CD4-positive, CD25-positive, alpha-beta regulatory T cell (primary cell): ENCODE measurements around the gene OR2A14. TPM values are rescaled to one million over a fixed set of nuclear protein-coding genes. Genes with fewer than 3 reads are reported as not detected.

Experiments used
- ATAC-seq, 2 donors: fragments of 150-1000 bp; cut with Tn5 transposase; one replicate each; pipeline ENCODE4 v1.10.0; 2021; ENCODE audit warnings: low read depth in 2 of 2, moderate number of reproducible peaks in 2 of 2, moderate library complexity in 1 of 2
- DNase-seq, 3 donors: peaks; one replicate each; pipeline versions ENCODE4 v3.0.0 to v3.0.0-alpha.2; 2012 to 2022; ENCODE audit warnings: mixed read lengths in 1 of 3
- H3K27ac ChIP-seq: one replicate; pipeline ENCODE4 v1.7.0; 2013; ENCODE audit warnings: mild to moderate bottlenecking, low read length; ENCODE audit not compliant: insufficient read depth, poor library complexity, severe bottlenecking
- H3K27me3 ChIP-seq: one replicate; pipeline ENCODE4 v1.7.0; 2013; ENCODE audit warnings: low read length; ENCODE audit not compliant: control insufficient read depth, insufficient read depth
- H3K36me3 ChIP-seq: one replicate; pipeline ENCODE4 v1.7.0; 2013; ENCODE audit warnings: mild to moderate bottlenecking, low read length, moderate library complexity; ENCODE audit not compliant: control insufficient read depth, insufficient read depth
- H3K4me1 ChIP-seq: 2 replicates; pipeline ENCODE4 v1.7.0; 2013; ENCODE audit warnings: mild to moderate bottlenecking, low read length; ENCODE audit not compliant: insufficient read depth, control insufficient read depth, poor library complexity, severe bottlenecking
- H3K4me3 ChIP-seq: one replicate; pipeline ENCODE4 v1.7.0; 2013; ENCODE audit warnings: low read depth, mild to moderate bottlenecking, low read length, moderate library complexity
- H3K9me3 ChIP-seq, 2 experiments: 1 replicate in 1 of 2; 2 replicates in 1 of 2; pipeline ENCODE4 v1.7.0; 2013; ENCODE audit warnings: low read length in 2 of 2, mild to moderate bottlenecking in 1 of 2, moderate library complexity in 1 of 2; ENCODE audit not compliant: control insufficient read depth in 2 of 2
- H3K27ac Mint-ChIP-seq, 3 donors: one replicate each; pipeline ENCODE4 v1.8.0; 2020 to 2022; ENCODE audit warnings: mild to moderate bottlenecking in 3 of 3, mixed read lengths in 3 of 3, moderate library complexity in 2 of 3
- H3K27me3 Mint-ChIP-seq: one replicate; pipeline ENCODE4 v1.8.0; 2022; ENCODE audit warnings: mild to moderate bottlenecking, mixed read lengths
- H3K36me3 Mint-ChIP-seq: one replicate; pipeline ENCODE4 v1.8.0; 2020; ENCODE audit warnings: mixed read lengths
- H3K4me1 Mint-ChIP-seq, 4 donors: one replicate each; pipeline ENCODE4 v1.8.0; 2020 to 2022; ENCODE audit warnings: mixed read lengths in 4 of 4, mild to moderate bottlenecking in 1 of 4
- H3K4me3 Mint-ChIP-seq, 4 donors: one replicate each; pipeline ENCODE4 v1.8.0; 2020 to 2022; ENCODE audit warnings: mild to moderate bottlenecking in 4 of 4, mixed read lengths in 4 of 4, moderate library complexity in 3 of 4
- H3K9me3 Mint-ChIP-seq, 7 donors: one replicate each; pipeline ENCODE4 v1.8.0; 2020 to 2022; ENCODE audit warnings: mixed read lengths in 7 of 7, mild to moderate bottlenecking in 3 of 7, moderate library complexity in 2 of 7
- polyA plus RNA-seq, 4 donors: library from polyadenylated mRNA; unstranded; fragments of 300-500 nt; fragmentation: Illumina TruSeq; gene quantifications; one replicate each; pipeline ENCODE4 v1.2.3, GENCODE V29; 2021
- total RNA-seq: library from RNA; stranded (reverse); gene quantifications from one replicate; pipeline ENCODE4 v1.2.3, GENCODE V29; 2022

Gene OR2A14
- total and polyA plus RNA-seq, 5 donors from 2014 or later = not detected

DNA sequence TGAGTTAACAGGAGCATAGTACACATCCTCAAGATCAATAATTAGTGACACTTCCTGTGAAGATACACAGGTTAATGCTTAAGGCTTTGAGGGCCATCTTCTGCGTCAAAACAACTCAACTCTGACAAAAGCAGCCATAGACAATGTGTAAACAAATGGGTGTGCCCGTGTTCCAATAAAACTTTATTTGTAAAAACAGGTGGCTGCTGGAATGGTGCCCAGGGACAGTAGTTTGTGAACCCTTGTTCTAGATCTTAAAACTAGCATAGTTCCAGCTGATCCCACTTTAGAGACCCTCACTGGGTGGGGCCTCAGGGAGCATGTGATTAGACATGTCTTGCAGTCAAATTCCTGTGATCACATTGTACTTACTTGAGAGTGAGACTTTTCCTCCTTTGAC is 7.8 kb downstream of the OR2A14 start:
- Mint-ChIP-seq H3K9me3 (peaks cover 0 to 1% (median 0%) of the 10 kb centered on the region in 7 donors), H3K27ac (no peak overlapping the region), H3K4me1 (peaks cover 0 to 6% (median 1%) of the 10 kb centered on the region in 4 donors), H3K27me3 (peaks cover 21% of the 10 kb centered on the region), H3K36me3 (no peaks in the 10 kb centered on the region), H3K4me3 (no peak overlapping the region)
- ATAC-seq = no peak
- DNase-seq = no peak
- Histone ChIP-seq H3K27ac (no peak overlapping the region), H3K4me3 (no peak overlapping the region), H3K27me3 (peaks cover 2% of the 10 kb centered on the region), H3K9me3 (no peaks in the 10 kb centered on the region), H3K36me3 (no peaks in the 10 kb centered on the region), H3K4me1 (no peaks in the 10 kb centered on the region)

DNA sequence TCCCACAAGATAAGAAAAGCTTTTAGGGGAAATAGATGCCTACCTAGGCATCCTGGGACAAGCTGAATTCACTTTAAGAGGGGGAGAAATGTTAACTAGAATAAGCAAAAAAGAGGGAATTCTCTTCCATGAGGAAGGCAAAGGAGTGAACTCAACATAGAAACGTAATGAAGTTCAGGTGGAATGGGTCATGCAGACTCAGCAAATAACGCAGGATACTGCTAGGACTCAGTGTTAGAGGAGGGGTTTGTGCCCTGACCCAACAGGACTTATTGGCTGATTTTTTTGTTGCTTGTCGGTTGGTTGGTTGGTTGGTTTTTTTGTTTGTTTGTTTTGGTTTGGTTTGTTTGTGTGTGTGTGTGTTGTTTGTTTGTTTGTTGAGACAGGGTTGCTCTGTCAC is 9.3 kb downstream of the OR2A14 start:
- no peaks in the 10 kb centered on the region for H3K4me1 ChIP-seq
- peak overlapping the region in 1 of 3 donors; percentile 4 for H3K27ac Mint-ChIP-seq
- H3K9me3 Mint-ChIP-seq = no peaks in the 10 kb centered on the region
- H3K9me3 ChIP-seq = no peaks in the 10 kb centered on the region
- H3K36me3 ChIP-seq = no peaks in the 10 kb centered on the region
- H3K36me3 Mint-ChIP-seq = no peaks in the 10 kb centered on the region
- peaks cover 4% of the 10 kb centered on the region for H3K27me3 ChIP-seq
- DNase-seq = no peak
- H3K4me3 Mint-ChIP-seq = no peak overlapping the region
- ATAC-seq = no peak
- H3K4me3 ChIP-seq = no peak overlapping the region
- H3K4me1 Mint-ChIP-seq = peaks cover 0 to 2% (median 0%) of the 10 kb centered on the region in 4 donors
- H3K27ac ChIP-seq = no peak overlapping the region
- peaks cover 18% of the 10 kb centered on the region for H3K27me3 Mint-ChIP-seq

DNA sequence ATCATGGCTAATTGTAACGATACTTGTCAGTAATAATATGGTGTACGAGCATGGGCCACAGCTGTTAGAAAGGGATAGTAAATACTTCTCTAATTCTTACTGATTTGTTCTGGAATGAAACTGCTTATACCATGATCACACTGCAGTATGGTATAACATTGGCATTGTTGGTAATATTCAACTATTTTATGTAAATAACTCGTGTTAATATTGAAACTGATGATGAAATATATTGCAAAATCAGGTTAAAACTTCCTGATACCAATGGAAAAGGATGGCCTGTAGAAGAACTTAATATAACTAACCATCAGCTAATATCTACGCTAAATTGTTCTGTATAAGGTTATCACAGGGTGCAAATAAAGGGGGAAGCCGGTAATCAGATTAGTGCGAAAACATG is 10.3 kb downstream of the OR2A14 start:
- no peaks in the 10 kb centered on the region for H3K36me3 Mint-ChIP-seq

DNA sequence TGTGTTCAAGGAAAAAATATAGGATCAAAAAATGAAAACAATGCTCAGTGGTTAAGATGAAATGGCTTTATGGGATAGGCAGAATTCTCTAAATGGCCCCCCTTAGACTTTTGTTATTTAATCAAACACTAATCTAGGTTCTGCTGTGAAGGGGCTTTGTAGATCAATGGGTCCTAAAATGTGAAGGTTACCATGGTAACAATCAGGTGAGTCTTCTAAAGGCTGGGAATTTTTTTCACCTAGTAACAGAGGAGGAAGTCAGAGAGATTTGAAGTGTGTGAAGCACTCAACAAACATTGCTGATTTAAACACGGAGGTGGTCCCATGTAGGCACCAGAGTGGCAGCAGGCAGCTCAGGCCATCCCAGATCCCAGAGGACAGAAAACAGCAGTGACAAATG is 11.1 kb downstream of the OR2A14 start:
- no peaks in the 10 kb centered on the region for H3K36me3 Mint-ChIP-seq
- H3K4me1 Mint-ChIP-seq = peaks cover 0 to 2% (median 0%) of the 10 kb centered on the region in 4 donors
- H3K27ac ChIP-seq = no peak overlapping the region
- ATAC-seq (no peak), DNase-seq (no peak)
- no peak overlapping the region for H3K4me3 ChIP-seq
- H3K27me3 Mint-ChIP-seq = peaks cover 18% of the 10 kb centered on the region
- H3K4me1 ChIP-seq = no peaks in the 10 kb centered on the region
- H3K4me3 Mint-ChIP-seq = no peak overlapping the region
- H3K27ac Mint-ChIP-seq = no peak overlapping the region
- no peaks in the 10 kb centered on the region for H3K9me3 Mint-ChIP-seq
- peaks cover 4% of the 10 kb centered on the region for H3K27me3 ChIP-seq
- H3K9me3 ChIP-seq = no peaks in the 10 kb centered on the region
- H3K36me3 ChIP-seq = no peaks in the 10 kb centered on the region

More for the DNA sequence above, 10.3 kb downstream of the OR2A14 start:
- H3K9me3 ChIP-seq = no peaks in the 10 kb centered on the region
- ATAC-seq (no peak), DNase-seq (no peak)
- H3K27ac Mint-ChIP-seq = peak overlapping the region in 1 of 3 donors; percentile 18
- peaks cover 0 to 2% (median 0%) of the 10 kb centered on the region in 4 donors for H3K4me1 Mint-ChIP-seq
- peaks cover 4% of the 10 kb centered on the region for H3K27me3 ChIP-seq
- H3K27ac ChIP-seq = no peak overlapping the region
- H3K27me3 Mint-ChIP-seq = peaks cover 18% of the 10 kb centered on the region
- H3K9me3 Mint-ChIP-seq = no peaks in the 10 kb centered on the region
- H3K4me1 ChIP-seq = no peaks in the 10 kb centered on the region
- H3K36me3 ChIP-seq = no peaks in the 10 kb centered on the region
- no peak overlapping the region for H3K4me3 ChIP-seq
- no peak overlapping the region for H3K4me3 Mint-ChIP-seq

DNA sequence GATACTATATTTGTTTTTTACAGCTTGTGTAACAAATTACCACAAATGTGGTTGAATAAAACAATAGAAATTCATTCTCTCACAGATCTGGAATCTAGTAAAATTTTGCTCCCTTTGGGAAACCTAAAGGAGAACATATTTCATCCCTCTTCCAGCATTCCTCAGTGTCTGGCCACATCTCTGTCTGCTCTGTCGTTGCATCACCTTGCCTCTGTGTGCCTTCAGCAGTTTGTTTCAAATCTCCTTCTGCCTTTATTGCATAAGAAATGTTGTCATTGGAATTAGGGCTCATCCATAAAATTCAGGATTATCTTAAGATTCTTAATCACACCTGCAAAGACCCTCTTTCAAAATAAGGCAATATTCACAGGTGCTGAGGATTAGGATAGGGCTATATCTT is 14.5 kb downstream of the OR2A14 start:
- H3K4me3 Mint-ChIP-seq = no peak overlapping the region
- H3K9me3 Mint-ChIP-seq = no peaks in the 10 kb centered on the region
- H3K4me3 ChIP-seq = no peak overlapping the region
- no peaks in the 10 kb centered on the region for H3K4me1 ChIP-seq
- no peaks in the 10 kb centered on the region for H3K36me3 Mint-ChIP-seq
- H3K27ac Mint-ChIP-seq = no peak overlapping the region
- no peak overlapping the region for H3K27ac ChIP-seq
- no peak for ATAC-seq
- H3K27me3 Mint-ChIP-seq = peaks cover 18% of the 10 kb centered on the region
- DNase-seq = no peak
- H3K36me3 ChIP-seq = no peaks in the 10 kb centered on the region
- peaks cover 0 to 2% (median 0%) of the 10 kb centered on the region in 4 donors for H3K4me1 Mint-ChIP-seq
- peaks cover 4% of the 10 kb centered on the region for H3K27me3 ChIP-seq
- H3K9me3 ChIP-seq = no peaks in the 10 kb centered on the region

DNA sequence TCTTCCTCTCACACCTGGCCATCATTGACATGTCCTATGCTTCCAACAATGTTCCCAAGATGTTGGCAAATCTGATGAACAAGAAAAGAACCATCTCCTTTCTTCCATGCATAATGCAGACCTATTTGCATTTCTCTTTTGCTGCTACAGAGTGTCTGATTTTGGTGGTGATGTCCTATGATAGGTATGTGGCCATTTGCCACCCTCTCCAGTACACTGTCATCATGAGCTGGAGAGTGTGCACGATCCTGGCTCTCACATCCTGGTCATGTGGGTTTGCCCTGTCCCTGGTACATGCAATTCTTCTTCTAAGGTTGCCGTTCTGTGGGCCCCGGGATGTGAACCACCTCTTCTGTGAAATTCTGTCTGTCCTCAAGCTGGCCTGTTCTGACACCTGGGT is 19.2 kb downstream of the OR2A14 start:
- no peak overlapping the region for H3K4me3 ChIP-seq
- H3K27ac ChIP-seq = no peak overlapping the region
- H3K4me1 ChIP-seq = no peaks in the 10 kb centered on the region
- H3K36me3 Mint-ChIP-seq = no peaks in the 10 kb centered on the region
- H3K27me3 Mint-ChIP-seq = peaks cover 22% of the 10 kb centered on the region
- no peaks in the 10 kb centered on the region for H3K4me1 Mint-ChIP-seq
- ATAC-seq = no peak
- peak overlapping the region in 1 of 3 donors; percentile 38 for H3K27ac Mint-ChIP-seq
- peaks cover under 1% of the 10 kb centered on the region for H3K27me3 ChIP-seq
- peaks cover 0 to 8% (median 3%) of the 10 kb centered on the region in 7 donors for H3K9me3 Mint-ChIP-seq
- H3K4me3 Mint-ChIP-seq = no peak overlapping the region
- no peak for DNase-seq
- H3K36me3 ChIP-seq = no peaks in the 10 kb centered on the region
- H3K9me3 ChIP-seq = peaks cover 0 to 3% of the 10 kb centered on the region in 2 experiments

DNA sequence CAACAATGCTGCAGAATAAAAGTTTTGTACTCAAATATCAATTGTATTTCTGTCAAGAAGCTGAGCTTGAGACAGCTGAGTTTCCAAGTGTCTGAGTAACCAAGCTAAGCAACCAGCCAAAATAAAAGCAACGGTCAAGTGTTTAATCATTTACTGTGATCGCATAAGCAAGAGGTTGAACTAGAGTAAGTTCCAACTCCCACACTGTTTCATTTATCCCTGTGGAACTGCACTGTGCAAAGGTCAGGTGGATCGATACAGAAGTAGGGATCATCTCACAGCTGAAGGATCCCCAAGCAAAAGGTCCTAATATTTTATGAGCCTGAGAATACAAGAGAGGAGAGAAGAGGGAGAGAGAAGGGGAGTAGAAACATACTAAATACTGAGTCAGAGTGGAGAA is 21.4 kb downstream of the OR2A14 start:
- Mint-ChIP-seq H3K4me1 (no peaks in the 10 kb centered on the region), H3K27me3 (peaks cover 32% of the 10 kb centered on the region)

DNA sequence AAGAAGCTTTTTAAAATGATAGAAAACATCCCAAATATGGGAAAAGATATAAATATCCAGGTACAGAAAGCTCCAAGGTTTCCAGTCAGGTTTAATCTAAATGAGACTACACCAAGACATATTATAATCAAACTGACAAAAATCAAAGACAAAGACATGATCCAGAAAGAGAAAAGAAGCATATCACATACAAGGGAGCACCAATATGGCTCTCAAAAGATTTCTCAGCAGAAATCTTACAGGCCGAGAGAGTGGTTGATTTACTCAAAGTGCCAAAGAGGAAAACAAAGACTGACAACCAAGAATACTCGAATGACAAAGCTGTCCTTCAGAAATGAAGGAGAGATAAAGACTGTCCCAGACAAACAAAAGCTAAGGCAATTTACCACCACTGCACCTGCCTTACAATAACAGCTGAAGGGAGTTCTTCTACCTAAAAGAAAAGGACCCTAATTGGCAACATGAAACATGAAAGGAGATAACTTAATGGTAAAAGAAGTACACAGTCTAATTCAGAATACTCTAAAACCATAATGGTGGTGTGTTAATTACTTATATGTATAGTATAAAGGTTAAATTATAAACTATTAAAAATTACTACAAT is 25.4 kb downstream of the OR2A14 start:
- no peaks in the 10 kb centered on the region for H3K4me1 ChIP-seq
- DNase-seq = no peak
- no peak for ATAC-seq
- Mint-ChIP-seq H3K9me3 (peaks cover 10 to 39% (median 16%) of the 10 kb centered on the region in 7 donors), H3K27me3 (peaks cover 40% of the 10 kb centered on the region), H3K36me3 (no peaks in the 10 kb centered on the region), H3K27ac (no peak overlapping the region), H3K4me1 (no peaks in the 10 kb centered on the region), H3K4me3 (no peak overlapping the region)
- no peaks in the 10 kb centered on the region for H3K27me3 ChIP-seq
- no peak overlapping the region for H3K27ac ChIP-seq
- no peak overlapping the region for H3K4me3 ChIP-seq
- H3K36me3 ChIP-seq = no peaks in the 10 kb centered on the region
- H3K9me3 ChIP-seq = peaks cover 21 to 24% of the 10 kb centered on the region in 2 experiments

More for the DNA sequence above, 21.4 kb downstream of the OR2A14 start:
- Mint-ChIP-seq H3K36me3 (no peaks in the 10 kb centered on the region), H3K27ac (no peak overlapping the region), H3K4me3 (no peak overlapping the region), H3K9me3 (peaks cover 9 to 22% (median 14%) of the 10 kb centered on the region in 7 donors)
- peaks cover 21 to 22% of the 10 kb centered on the region in 2 experiments for H3K9me3 ChIP-seq
- H3K4me1 ChIP-seq = no peaks in the 10 kb centered on the region
- H3K4me3 ChIP-seq = no peak overlapping the region
- no peak overlapping the region for H3K27ac ChIP-seq
- no peak for ATAC-seq
- DNase-seq = no peak
- no peaks in the 10 kb centered on the region for H3K27me3 ChIP-seq
- no peaks in the 10 kb centered on the region for H3K36me3 ChIP-seq
